Activated CD4-positive, alpha-beta T cell treated with anti-CD3 and anti-CD28 coated beads for 48 hours (primary cell): ENCODE data around the gene STAC3.
"Not testable (repeated sequence)": the region's sequence is repeated elsewhere in the genome, so short reads cannot be mapped to it uniquely, and the experiment has no call there.

Experiments used
- DNase-seq: peaks from one replicate; pipeline ENCODE4 v3.0.0-alpha.2; 2020

The STAC3 gene

DNA sequence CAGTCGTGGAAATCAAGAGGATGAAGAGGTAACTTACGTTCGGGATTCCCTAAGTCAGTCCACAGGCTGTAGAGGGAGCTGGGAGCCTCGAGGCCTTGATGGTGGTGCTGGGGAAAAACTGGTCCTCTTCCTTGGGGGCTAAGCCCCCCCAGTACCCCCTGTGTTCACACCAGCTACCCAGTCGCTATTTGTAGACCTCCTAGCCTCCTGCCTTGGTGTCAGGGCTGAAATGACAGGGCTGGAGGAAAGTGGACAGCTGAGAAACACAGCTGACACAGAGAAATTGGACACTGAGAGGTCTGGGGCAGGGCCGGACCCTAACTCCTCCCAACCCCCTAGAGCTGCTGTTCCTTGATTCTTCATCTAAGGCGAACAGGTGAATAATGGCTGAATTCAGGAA lies at the start of gene STAC3:
TSS of gene STAC3 (minus strand) at position 232 of the 400 bp plus-strand sequence. CDS start 1,551 bp downstream, outside the sequence.
- no peak for DNase-seq

DNA sequence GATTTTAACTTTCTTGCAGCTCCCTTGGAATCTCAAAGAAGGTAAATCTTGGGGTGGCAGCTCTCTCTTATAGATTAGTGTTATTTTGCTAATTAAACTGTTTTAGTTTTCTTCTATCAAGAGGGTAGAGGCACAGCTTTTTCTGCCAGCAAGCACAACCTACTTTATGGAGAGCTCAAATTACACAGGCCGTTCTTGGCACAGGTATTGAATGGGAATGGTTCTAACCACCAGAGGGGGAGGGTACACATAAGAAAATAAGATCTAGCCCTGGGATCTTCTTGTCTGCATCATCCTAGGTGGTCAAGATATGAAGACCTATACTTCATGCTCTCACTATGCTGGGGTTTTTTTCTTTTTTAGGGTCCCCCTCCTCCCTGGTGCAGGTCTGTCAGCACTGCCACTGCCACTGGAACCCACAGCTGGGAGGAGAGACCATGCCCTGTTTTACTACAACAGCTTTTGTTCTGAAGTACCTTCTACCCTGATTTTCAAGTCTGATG lies 48.6 kb upstream of the STAC3 start:
- no peak for DNase-seq

DNA sequence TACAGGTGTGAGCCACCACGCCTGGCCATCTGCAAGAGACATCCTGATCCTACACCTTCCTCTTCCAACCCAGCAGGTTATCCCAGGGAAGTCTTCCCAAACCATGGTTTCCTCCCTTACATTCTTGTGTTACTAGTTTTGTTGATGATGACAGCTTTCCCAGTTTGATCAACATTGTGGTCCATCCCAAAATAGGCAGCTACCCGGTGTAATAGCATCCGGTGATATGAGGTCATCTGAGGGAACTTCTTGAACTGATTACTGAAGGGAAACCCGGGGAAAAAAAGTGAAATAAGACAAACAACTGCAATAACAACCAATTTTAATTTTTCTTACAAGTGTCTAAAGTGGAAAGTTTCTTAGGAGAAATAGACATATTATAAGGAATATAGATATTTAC lies 45.3 kb upstream of the STAC3 start:
- no peak for DNase-seq

DNA sequence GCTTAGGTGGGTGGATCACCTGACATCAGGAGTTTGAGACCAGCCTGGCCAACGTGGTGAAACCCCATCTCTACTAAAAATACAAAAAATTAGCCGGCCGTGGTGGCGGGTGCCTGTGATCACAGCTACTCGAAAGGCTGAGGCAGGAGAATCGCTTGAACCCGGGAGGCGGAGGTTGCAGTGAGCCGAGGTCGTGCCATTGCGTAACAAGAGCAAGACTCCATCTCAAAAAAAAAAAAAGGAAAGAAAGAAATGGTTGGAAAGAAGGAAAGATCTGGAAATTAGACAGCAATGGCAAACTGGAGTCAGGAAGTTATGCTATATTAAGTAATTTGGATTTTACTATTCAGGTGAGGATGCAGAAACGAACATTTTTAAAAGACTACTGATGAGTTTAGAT lies 31.1 kb upstream of the STAC3 start:
- DNase-seq: not testable (repeated sequence)

DNA sequence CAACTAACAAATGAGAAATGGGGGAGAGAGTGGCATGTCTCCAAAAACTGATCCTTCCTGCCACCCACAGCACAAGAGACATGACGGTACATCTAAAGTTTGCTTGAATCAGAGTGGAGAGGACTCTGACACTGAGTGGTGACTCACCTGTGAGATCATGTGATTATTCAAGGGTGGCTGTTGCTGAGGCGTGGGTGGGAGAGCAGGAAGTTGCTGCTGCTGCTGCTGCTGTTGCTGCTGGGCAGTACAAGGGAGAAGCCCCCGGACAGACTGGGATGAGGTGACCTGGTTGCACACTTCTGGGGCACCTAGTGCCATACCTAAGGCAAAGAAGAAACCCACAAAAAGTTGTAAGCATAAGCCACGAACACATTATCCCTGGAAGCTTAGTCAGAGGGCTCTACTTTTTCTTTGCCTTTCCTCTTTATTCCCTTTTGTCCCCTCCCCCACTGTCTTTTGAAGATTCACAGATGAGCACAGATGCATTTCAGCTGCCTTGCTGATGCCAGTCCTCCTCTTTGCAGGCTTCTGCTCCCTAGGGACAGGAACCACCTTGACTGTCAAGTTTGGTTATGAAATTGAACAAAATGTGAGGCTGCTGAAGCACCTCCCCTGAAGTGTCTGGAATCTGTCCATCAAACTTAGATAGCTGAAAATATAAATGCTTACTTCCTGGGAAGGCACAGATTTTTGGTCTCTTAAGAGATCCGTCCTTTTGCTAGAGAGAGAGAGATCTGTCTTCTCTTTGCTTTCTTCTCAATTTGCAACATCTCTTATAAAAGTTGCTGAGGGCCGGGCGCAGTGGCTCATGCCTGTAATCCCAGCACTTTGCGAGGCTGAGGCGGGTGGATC lies 29.4 kb upstream of the STAC3 start:
- DNase-seq: peak; percentile 83

DNA sequence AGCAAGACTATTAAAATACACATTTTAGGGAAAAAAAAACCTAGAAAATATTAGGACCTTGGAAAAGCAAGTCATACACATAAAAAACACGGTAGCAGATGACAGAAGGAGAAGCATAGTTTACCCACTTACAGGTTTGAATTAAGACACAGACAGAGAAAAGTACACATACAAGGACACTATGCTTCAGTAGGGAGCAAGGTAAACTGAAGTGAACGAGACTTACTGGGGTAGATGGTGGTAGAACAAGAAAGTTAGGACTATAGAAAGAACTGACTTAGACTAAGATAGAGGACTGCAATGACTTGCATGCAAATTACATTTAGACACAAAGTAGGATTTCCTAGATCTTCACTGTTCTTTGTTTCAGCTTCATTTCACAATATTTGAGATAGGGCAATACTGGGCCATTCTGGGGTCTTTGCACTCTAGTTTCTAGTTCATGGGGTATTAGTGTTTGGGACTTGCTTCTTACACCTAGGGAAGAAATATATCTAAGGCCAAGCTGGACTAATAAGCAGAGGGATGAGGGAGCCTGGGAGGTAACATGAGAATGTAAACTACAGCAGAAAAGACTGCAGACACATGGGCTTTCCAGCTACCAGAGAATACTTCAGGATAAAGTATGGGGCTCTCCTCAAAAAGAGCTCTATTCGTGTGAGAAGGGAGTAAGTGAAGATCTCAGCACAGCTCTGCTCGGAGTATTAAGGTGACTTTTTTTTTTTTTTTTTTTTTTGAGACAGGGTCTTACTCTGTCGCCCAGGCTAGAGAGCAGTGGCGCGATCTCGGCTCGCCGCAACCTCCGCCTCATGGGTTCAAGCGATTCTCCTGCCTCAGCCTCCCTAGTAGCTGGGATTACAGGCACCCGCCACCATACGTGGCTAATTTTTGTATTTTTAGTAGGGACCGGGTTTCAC lies 27.7 kb upstream of the STAC3 start:
- DNase-seq: no peak

DNA sequence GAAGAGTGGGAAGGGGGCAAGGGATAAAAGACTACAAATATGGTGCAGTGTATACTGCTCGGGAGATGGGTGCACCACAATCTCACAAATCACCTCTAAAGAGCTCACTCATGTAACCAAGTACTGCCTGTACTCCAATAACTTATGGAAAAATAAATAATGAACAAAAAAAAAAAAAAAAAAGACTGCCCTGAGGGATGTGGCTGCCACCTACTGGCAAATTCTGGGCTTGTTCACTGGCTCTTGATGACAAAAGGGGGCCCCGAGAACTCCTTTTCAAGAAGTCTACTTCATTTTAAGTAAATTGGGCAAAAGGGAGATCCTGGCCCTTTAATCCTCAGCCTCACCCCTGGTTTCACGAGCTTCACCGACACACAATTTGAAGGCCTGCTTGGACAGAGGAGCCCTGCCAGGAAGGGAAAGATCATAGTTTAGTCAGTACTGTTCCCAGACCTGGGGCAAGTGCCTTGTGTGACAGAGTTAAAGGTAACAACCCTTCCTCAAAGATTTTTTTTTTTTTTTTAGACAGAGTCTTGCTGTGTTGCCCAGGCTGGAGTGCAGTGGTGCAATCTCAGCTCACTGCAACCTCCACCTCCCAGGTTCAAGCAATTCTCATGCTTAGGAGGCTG lies 26.1 kb upstream of the STAC3 start:
- peak; percentile 55 for DNase-seq

DNA sequence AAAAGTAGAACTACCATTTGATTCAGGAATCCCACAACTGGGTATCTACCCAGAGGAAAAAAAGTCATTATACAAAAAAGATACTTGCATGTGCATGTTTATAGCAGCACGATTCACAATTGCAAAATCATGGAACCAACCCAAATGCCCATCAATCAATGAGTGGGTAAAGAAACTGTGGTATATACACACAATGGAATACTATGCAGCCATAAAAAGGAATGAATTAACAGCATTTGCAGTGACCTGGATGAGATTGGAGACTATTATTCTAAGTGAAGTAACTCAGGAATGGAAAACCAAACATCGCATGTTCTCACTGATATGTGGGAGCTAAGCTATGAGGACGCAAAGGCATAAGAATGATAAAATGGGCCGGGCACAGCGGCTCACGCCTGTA lies 25.2 kb upstream of the STAC3 start:
- DNase-seq: not testable (repeated sequence)

DNA sequence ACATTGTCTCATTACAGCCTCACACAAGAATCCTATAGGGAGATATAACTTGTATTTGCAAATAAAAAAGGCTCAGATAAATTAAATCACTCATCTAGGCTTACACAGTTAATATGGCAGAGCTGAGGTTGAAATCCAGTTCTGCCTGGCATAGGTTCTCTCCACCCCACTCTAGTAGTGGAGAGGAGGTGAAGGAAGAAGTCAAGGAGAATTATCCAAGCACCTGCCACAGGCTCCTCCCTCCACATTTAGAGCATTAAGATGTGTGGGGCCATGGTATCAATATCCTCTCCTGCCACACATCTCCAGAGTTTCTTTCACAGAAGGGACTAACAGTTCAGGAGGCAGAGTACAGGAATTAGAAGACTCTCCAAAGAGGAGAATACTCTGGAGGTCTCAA lies 22.5 kb upstream of the STAC3 start:
- DNase-seq: no peak

DNA sequence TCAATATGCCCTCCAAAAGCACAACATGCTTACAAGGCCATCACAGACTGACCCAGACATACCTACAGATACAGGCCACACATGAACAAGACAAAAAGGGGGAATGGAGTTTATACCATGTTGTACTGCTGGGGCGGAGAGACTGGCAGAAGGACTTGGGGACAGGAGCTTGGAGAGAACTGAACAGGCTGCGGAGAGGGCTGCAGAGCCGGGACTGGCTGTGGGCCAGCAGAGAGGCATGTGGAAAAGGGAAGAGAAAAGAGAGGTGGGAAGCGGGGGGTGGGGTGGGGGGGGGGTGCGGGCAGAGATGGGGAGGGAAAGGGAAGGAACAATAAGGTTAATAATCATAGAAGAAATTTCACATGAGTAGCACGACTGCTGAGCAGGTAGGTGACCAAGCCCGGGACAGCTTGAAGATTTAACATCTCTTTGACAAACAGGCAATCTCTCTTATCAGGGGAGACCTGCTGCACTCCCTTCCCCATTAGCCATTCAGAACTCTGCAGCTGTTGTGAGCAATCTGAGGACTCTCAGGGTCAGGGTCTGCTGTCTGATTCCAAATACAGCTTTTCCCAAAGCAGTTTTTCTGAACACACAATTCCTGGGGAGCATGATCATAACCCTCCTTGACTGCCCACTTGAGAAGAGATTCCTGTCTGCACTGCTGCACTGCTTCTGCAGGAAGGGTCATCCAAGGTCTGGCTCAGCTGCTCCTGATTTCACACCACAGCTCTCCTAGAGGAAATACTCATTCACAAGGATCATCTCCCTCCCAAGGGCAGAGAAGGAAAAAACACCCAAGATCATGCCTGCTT lies 21.6 kb upstream of the STAC3 start:
- no peak for DNase-seq

DNA sequence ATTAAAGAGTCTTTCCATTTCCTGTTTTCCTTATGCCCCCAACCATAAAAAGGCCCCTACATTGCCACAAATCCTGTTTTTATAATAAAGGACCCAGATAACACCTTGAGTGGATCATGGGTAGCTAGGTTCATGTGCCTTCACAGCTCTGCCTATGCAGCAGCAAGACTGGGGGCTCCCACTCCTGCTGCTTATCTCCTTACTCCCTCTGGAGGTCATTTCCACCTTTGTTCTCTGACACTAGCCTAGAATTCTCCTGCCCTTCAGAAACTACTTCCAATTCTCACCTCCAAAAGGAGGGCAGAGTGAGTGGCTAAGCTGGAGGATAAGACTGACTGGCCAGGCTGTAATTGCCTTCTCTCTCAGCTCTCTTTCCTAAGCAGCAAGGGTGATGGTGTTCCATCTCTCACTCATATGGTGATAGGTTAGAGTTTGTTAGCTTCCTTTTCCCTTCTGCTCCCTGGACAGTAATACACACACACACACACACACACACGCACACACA lies 20.0 kb upstream of the STAC3 start:
- DNase-seq: no peak

DNA sequence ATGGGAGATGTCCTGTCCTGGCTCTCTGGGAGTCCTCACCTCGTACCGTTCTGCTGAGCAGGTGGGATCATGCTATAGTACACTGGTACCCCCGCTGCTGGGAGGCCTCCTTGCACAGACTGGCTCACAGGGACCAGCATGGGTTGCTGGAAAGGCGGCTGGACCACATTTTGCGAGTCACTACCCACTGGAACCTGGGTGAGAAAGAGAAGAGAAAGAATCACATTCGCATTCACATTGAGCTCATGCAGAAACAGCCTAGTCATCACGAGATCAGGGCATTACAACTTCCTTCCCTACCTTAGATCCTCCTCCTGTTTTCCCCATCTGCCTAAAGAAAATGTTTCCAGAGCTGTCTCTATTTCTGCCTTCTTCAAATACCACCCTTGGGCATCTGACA lies 17.3 kb upstream of the STAC3 start:
- peak; percentile 69 for DNase-seq

DNA sequence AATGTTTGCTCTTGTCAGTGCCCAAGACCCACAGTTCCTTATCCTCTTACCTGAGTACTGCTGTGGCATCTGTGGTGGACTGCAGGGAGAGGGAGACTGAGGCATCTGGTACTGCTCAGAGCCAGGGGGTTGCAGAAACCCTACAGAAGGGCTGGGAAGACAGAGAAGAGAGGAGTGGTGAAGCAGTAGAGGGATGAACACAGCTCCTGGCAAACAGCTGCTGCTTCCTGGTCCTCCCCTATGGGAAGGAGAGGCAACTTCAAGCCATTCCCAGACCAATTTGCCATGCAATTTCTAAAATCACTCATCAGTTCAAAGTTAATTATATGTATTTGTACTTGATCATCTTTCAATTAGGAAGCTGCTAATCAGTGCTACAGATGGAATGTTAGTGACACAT lies 15.7 kb upstream of the STAC3 start:
- no peak for DNase-seq

DNA sequence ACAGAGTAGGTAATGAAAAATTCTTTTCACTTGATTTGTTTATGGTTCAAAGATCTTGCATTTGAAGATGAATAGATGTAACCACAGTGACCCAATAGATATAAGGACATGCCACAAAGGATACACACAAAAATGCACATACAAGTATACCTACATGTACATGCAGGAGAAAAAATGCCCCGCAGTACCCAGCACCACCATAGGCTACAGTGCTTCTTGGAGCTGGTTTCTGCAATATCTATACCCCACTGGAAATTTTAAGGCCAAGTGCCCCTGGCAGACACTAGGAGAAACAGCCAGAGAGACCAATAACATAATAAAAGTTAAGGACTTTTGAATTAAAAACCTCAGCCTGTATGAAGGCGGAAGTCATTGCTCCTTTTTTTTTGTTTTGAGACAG lies 12.1 kb upstream of the STAC3 start:
- DNase-seq: no peak

DNA sequence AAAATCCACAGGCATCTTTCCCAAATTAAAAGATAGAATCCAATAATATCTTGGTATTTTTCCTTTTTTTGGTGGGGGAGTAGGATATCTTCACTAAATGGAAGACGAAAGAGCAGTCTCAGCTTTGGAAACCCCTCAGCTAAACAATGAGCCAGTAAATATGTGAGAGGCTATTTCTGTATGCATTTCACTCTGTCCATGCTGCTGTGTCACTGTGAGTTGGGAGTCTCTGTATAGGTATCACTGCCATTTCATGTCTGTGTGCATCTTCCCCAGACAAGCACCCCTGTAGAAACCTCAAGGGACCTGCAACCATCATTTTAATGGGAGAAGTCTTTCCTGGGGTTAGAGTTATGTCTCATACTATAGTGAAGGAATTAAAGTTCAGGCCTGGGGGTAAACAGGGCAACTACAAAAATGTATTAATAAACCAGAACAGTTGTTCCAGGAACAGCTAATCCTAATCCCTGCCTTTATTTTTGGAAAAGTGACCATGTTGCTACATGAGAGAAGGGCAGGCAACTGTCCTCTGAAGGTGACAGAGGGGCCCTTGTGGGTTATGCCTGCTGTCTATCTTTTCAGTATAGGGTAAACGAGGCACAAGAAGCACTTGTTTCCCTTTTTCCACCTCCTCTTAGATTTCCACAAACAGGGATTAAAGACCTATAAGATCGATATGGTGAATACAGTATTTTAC lies 11.3 kb upstream of the STAC3 start:
- DNase-seq: no peak

DNA sequence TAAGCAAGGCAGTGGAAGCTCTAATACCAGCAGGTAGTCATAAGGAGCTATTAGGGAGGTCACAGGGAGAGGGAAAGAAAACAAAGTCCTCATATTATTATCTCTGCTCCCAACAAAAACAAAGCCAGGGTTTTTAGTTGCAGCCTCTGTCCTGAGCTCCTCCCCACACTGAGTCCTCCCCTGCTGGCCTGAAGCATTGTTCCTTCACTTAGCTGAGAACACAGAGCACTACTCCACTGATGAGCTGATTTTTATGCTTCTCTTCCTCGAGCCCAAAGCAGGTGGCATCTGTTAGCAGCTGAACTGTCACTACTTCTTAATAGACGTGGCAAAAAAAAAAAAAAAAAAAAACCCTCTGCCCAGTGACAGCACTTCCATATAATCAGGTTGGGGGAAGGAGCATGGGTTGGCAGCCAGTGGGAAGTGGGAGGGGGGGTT lies 10.5 kb upstream of the STAC3 start:
- no peak for DNase-seq

DNA sequence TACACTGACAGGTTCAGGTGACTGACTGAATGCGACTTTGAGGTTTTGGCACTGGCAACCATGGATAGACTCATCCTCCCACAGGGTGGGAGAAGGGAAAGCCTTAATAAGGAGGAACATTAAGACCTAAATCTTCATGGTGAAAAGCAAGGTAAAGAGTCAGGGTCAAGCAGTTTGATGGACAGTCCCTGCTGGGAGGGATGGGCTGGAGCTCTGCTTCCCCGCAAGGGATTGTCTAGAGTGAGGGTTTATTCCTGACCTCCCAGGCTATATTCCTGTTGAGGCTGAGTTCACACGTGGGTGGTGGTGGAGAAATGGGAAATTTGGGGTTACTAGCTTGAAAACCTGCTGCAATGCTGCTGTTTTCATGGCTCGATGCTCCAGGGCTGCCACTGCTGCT lies 9.4 kb upstream of the STAC3 start:
- no peak for DNase-seq

DNA sequence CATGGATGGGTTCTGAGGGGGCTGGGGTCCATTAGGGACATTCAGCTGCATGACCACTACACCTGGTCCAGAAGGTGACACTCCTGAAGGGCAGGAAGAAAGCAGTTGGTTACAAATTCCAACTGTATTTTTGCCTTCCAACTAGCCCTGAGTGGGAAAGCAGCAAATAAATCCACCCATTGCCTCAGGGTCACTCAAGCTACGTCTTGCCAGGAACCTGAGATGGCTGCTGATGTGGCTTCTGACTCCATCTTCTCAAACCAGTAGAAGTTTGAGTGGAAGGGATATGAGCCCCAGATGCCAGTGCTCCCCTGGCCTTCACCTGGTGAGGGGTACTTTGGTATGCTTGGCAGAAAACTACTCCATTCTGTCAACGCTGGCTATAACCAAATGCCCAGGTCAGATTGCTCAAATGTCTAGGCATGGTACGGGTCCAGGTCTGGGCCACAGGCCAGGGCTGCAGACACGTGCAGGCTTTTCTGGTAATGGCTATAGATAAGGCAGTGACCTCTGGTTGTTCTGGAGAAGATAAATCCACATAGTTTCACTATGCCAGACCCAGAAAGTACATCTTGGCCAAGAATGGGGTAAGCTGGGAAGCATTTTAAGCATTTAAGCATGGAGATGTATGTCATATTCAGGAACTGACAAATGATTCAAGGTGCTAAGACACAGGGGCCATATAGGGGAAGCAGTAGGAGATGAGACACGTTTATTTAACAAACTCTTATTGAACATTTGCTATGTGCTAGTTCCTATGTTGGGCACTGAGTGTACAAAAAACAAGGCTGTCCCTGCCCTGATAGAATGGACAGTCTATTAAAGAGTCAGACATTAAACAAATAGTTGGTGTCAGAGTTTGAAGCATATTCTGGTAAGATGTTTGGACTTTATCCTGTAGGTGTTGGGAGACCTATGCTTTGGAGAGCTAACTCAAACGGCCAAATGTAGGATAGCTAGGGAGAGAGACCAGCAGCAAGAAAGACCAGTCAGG lies 8.3 kb upstream of the STAC3 start:
- no peak for DNase-seq

DNA sequence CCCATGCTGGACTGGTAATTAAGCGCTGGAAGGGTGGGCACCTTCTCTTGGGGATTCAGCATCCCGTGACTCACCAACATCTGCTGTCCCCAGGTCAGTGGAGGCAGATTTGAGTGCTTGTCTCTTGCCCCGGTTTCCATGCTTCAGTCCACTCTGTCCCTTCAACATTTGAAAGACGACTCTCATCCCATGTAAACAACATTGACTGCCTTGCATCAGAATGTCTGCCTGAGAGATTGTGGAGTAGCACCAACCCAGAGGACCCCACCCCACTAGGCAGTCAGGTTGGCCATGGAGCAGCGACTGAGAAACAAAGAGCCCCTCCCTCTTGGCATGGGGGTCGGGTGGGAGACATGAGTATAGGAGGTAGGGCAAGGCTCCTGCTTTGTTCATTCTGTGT lies 4.9 kb upstream of the STAC3 start:
- no peak for DNase-seq
